Uterus (tissue), 2 donors: ENCODE data around the gene TMEM132C.

Source experiments
- POLR2A ChIP-seq, 2 donors: fragments of 450-650 bp; IDR thresholded peaks; one replicate each; pipeline ENCODE4 v1.6.1; 2016; ENCODE audit warnings: antibody characterized with exemption in 2 of 2, mild to moderate bottlenecking in 1 of 2, moderate library complexity in 1 of 2
- TF ChIP-seq, protein P1 (sequence below), 4 experiments: fragments of 200-600 bp in 2 of 4; fragments of 450-650 bp in 2 of 4; sonication (generic) in 2 of 4; IDR thresholded peaks; one replicate each; pipeline ENCODE4 v1.5.1; 2016 to 2019; ENCODE audit warnings: antibody characterized with exemption in 4 of 4, mild to moderate bottlenecking in 2 of 4, moderate library complexity in 1 of 4

DNA sequence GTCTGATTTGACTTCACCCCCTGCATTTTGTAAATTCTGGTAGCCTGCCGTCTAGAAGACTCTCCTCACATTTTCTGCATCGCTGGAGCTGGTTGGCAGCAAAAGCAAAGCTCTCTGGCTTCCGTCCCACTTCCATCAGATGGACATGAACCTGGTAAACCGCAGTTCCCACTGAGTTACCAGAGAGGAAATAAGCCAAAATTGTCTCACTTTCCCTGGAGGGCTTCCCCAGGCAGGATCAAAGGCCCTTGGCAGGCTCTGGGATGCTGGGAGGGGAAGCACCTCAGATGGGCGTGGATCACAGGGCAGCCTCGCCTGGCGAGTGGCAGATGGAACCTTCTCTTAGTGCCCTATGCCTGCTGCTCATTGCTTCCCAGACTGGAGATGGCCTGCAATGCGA lies 243.5 kb downstream of the TMEM132C start:
- no peak for TF ChIP-seq POLR2A (IDR thresholded peaks at IDR 0.05)
- TF ChIP-seq, protein P1, sequence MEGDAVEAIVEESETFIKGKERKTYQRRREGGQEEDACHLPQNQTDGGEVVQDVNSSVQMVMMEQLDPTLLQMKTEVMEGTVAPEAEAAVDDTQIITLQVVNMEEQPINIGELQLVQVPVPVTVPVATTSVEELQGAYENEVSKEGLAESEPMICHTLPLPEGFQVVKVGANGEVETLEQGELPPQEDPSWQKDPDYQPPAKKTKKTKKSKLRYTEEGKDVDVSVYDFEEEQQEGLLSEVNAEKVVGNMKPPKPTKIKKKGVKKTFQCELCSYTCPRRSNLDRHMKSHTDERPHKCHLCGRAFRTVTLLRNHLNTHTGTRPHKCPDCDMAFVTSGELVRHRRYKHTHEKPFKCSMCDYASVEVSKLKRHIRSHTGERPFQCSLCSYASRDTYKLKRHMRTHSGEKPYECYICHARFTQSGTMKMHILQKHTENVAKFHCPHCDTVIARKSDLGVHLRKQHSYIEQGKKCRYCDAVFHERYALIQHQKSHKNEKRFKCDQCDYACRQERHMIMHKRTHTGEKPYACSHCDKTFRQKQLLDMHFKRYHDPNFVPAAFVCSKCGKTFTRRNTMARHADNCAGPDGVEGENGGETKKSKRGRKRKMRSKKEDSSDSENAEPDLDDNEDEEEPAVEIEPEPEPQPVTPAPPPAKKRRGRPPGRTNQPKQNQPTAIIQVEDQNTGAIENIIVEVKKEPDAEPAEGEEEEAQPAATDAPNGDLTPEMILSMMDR (IDR thresholded peaks at IDR 0.05) = no peak
